DND-41 (cell line): ENCODE measurements around the gene VAV3.

Experiments used
- ATAC-seq: fragments of 200-7000 bp; cut with Tn5 transposase; 3 replicates; pipeline ENCODE4 v1.9.1; 2021; ENCODE audit warnings: low read depth; ENCODE audit not compliant: insufficient read depth
- DNase-seq: peaks from one replicate; pipeline ENCODE4 v3.0.0-alpha.2; 2020
- H2AFZ ChIP-seq: 2 replicates; pipeline ENCODE4 v1.6.0; 2012; ENCODE audit warnings: low read depth, low read length
- H3K27ac ChIP-seq: 2 replicates; pipeline ENCODE4 v1.5.1; 2012; ENCODE audit warnings: low read length, inconsistent platforms
- H3K27me3 ChIP-seq: fragments of 200-600 bp; sonication (generic); 2 replicates; pipeline ENCODE4 v1.6.0; 2012; ENCODE audit warnings: low read length, mild to moderate bottlenecking, inconsistent platforms; ENCODE audit not compliant: insufficient read depth, poor library complexity
- H3K36me3 ChIP-seq: 2 replicates; pipeline ENCODE4 v1.5.1; 2012; ENCODE audit warnings: low read length, inconsistent platforms; ENCODE audit not compliant: insufficient read depth
- H3K4me1 ChIP-seq: 2 replicates; pipeline ENCODE4 v1.5.1; 2012; ENCODE audit warnings: mild to moderate bottlenecking, low read length; ENCODE audit not compliant: insufficient read depth
- H3K4me2 ChIP-seq: 2 replicates; pipeline ENCODE4 v1.6.0; 2012; ENCODE audit warnings: mild to moderate bottlenecking, moderate library complexity, low read length, inconsistent platforms; ENCODE audit not compliant: insufficient read depth
- H3K4me3 ChIP-seq, 2 experiments: fragments of 200-600 bp in 1 of 2; shearing (Covaris generic) in 1 of 2; 2 replicates each; pipeline ENCODE4 v1.5.1; 2012 to 2016; ENCODE audit warnings: inconsistent platforms in 2 of 2, low read length in 2 of 2, mild to moderate bottlenecking in 2 of 2, low read depth in 1 of 2, moderate library complexity in 1 of 2
- H3K79me2 ChIP-seq: 2 replicates; pipeline ENCODE4 v1.6.0; 2012; ENCODE audit warnings: low read length, inconsistent platforms; ENCODE audit not compliant: insufficient read depth
- H3K9ac ChIP-seq: 2 replicates; pipeline ENCODE4 v1.6.0; 2012; ENCODE audit warnings: low read depth, mild to moderate bottlenecking, inconsistent platforms, low read length, moderate library complexity
- H3K9me3 ChIP-seq: 2 replicates; pipeline ENCODE4 v1.5.1; 2012; ENCODE audit warnings: low read length, moderate library complexity, mild to moderate bottlenecking, inconsistent platforms; ENCODE audit not compliant: insufficient read depth, severe bottlenecking
- H4K20me1 ChIP-seq: 2 replicates; pipeline ENCODE4 v1.6.0; 2012; ENCODE audit warnings: low read length; ENCODE audit not compliant: insufficient read depth
- CTCF ChIP-seq: IDR thresholded peaks from 2 replicates; pipeline ENCODE4 v1.5.1; 2012; ENCODE audit warnings: borderline replicate concordance, low read length, moderate library complexity, mild to moderate bottlenecking; ENCODE audit not compliant: poor library complexity, severe bottlenecking; ENCODE audit errors: extremely low read depth
- EZH2 ChIP-seq: IDR thresholded peaks from 3 replicates; pipeline ENCODE4 v1.6.1; 2012; ENCODE audit warnings: borderline replicate concordance, low read depth, mild to moderate bottlenecking, moderate library complexity, low read length, inconsistent platforms; ENCODE audit not compliant: severe bottlenecking

Gene VAV3

GRCh38 chr1:107788206-107789202, 176.5 kb downstream of the VAV3 start:
- Histone ChIP-seq H4K20me1 (peaks cover 5% of the 10 kb centered on the region; the same call in 1 of the 2 replicates), H3K9ac (no peak overlapping the region), H3K27me3 (no peaks in the 10 kb centered on the region), H3K4me2 (no peak overlapping the region), H3K79me2 (peaks cover 81% of the 10 kb centered on the region), H2AFZ (no peak overlapping the region), H3K4me1 (peaks cover 73% of the 10 kb centered on the region), H3K27ac (peak overlapping the region; percentile 42), H3K9me3 (no peaks in the 10 kb centered on the region), H3K36me3 (no peaks in the 10 kb centered on the region), H3K4me3 (no peak overlapping the region)
- ATAC-seq, result no peak
- no peak for TF ChIP-seq CTCF
- no peak for TF ChIP-seq EZH2
- DNase-seq, result no peak

- Histone ChIP-seq H3K4me2 (peak overlapping the region; percentile 75), H3K27ac (peak overlapping the region; percentile 84), H3K4me3 (no peak overlapping the region; a peak in 1 of 4 replicates), H3K79me2 (peaks cover 83% of the 10 kb centered on the region), H3K4me1 (peaks cover 79% of the 10 kb centered on the region), H3K27me3 (no peaks in the 10 kb centered on the region), H3K36me3 (no peaks in the 10 kb centered on the region), H4K20me1 (peaks cover 5% of the 10 kb centered on the region; the same call in 1 of the 2 replicates), H3K9ac (peak overlapping the region; percentile 40; the same call in 1 of the 2 replicates), H2AFZ (no peak overlapping the region), H3K9me3 (no peaks in the 10 kb centered on the region)
- TF ChIP-seq CTCF, result peak; percentile 64
- no peak for TF ChIP-seq EZH2
- peak; percentile 52 for DNase-seq
- ATAC-seq, result no peak
Measured at GRCh38 chr1:107787299-107787698, 177.7 kb downstream of the VAV3 start.

- ATAC-seq (peak; percentile 48), DNase-seq (no peak)
- TF ChIP-seq CTCF (no peak), EZH2 (no peak)
- Histone ChIP-seq H3K27ac (peak overlapping the region; percentile 84), H3K4me1 (peaks cover 75% of the 10 kb centered on the region), H3K27me3 (no peaks in the 10 kb centered on the region), H3K36me3 (no peaks in the 10 kb centered on the region), H3K79me2 (peaks cover 85% of the 10 kb centered on the region), H2AFZ (peak overlapping the region; percentile 47; the same call in 1 of the 2 replicates), H3K4me2 (peak overlapping the region; percentile 75), H3K9ac (peak overlapping the region; percentile 40; the same call in 1 of the 2 replicates), H4K20me1 (peaks cover 5% of the 10 kb centered on the region; the same call in 1 of the 2 replicates), H3K9me3 (no peaks in the 10 kb centered on the region), H3K4me3 (peak overlapping the region in 1 of 2 experiments; percentile 52; a peak in 2 of 4 replicates)
Measured at GRCh38 chr1:107786203-107786845, 178.7 kb downstream of the VAV3 start.
